ENCODE measurements around the gene MRPS18B.

DNA sequence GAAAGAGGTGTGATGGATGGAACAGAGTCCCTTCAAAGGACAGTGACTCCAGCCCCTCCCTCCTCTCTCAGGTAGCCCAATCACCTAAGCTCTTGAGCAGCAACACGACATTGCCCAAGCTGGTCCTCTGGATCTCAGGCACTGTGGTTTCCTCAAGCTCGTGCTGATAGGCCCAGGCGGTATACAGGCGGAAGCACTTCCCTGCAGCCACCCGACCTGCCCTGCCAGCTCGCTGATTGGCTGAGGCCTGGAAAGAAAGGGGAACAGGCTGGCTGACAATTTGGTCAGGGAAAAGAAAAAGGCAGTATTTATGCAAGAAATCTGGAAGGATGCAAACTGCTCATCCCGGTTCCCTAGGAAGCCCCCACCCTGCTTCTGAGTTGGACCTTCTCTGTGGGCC is 38.9 kb downstream of the MRPS18B start:
- TF ChIP-seq CTCF (IDR thresholded peaks at IDR 0.05) = no peak
- no peak for TF ChIP-seq POLR2A (IDR thresholded peaks at IDR 0.05)
